HG03025 (cell line): ENCODE results near the gene HOOK2.
"Not testable (repeated sequence)": the region's sequence is repeated elsewhere in the genome, so short reads cannot be mapped to it uniquely, and the experiment has no call there.

ENCODE experiments used
- ATAC-seq: cut with Tn5 transposase; IDR thresholded peaks from one replicate; pipeline ENCODE4 v1.9.1; 2021; ENCODE audit warnings: mild to moderate bottlenecking, moderate library complexity; ENCODE audit not compliant: unreplicated experiment, low FRiP score

The HOOK2 gene

GRCh38 chr19:12723381-12723640, 52.0 kb downstream of the HOOK2 start:
- no peak for ATAC-seq

DNA sequence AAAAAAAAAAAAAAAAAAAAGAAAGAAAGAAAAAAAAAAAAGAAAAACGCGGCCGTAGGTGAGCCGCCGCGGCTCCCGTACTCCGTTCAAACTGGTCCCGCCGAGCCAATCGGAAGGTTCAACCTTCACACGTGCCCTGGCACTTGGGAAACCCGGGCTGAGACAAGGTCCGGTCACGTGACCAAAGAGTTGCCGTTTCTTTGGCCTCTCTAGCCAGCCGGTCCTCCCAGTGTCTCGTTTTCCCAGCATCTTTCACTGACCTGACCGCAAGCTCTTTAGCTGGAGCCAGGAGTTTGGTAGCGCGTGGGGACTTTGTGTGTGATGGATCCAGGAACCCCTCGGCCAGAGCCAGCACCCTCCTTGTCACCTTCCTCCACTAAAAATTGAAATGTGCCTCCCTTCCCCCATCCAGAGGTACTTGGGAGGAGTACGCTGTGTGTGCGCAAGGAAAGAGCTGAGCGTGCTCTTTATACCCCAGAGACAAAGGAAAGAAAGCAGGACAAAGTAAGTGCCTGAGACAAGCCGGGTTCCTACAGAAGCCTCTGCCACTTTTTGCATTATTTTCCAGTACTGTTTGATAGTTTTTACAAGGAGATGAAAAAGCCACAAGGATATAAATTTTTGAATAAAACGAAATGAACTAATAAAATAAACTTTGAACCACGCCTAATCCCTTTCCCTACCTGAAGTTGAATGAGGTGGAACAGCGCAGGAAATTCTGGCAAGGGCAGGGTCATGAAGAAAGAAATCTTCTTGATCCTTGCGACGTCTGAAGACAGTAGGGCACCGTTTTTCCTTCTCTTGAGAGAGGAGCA, 52.6 kb downstream of the HOOK2 start:
- peak; percentile 74 for ATAC-seq

DNA sequence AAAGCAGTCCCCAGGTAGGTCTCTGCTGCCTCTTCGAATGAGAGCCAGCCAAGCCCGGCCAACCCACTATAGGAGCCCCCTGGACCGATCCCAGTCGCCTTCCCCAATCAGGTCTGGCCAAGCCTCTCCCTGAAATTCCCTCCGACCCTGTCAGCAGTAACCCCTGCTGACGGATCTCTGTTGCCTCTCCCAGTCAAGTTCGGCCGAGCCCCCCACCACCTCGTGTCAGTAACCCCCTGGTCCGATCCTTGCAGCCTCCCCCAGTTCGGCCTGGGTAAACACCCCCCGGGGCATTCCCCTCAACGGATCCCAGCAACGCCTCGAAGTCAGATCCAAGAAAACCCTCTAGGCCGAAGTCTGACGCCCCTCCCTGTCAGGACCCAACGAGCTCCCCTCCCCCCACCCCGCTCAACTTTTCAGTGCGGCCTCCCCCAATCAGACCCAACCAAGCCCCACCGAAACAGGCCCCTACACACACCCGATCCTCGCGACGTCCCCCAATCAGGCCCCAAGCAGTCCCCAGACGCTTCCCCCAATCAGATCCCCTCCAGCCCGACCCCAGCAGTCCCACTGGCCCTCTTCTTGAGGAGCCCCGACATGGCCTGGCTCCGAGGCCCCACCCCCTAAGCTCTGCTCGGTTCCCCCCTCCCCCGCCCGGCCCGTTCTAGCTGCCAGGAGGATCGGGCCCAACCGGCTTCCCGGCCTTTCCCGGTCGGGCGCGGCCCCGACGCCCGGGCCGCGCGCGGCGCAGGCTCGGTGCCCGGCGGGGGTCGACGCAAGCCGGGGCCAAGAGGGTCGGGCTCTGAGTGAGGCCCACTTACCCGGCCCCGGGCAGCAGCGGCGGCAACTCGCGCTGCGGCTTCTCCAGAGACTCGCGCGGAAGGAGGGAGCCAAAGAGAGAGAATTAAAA, 53.4 kb downstream of the HOOK2 start:
- no peak for ATAC-seq

DNA sequence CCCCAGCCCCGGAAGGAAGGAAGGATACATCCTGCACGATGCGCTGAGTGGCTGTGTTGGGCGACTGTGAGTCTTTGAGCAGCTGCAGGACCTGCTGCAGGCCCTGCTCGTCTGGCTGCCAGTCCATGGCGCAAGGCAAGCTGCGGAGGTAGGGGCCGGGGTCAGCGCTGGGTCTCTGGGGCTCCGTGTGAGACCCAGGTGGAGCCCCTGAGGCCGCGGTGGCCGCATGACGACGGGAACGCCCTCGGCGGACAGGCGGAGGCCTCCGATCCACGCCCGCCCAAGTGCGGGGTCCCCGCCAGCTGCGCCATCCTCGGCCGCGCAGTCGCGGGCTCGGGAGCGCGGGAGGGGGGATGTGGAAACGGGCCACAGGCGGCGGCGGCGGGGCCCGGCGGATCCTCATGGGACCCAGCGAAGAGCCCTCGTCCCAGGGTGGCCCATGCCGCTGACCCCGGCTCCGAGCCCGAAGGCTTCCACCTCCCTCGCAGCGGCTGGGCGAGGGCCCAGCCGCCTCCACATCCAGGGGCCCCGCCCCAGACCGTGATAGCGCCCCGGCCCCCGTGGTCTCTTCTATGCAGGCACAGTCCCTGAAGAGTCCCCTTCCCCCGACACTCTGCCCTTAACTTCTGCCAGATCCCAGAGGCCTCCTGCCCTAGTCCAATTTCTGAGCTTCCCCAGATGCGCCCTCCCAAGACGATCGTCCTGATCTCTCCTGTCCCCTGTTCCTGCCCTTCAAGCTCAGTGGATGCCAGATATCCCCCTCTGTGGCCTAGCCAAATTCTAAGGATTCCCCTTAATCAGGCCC, 54.3 kb downstream of the HOOK2 start:
- no peak for ATAC-seq

DNA sequence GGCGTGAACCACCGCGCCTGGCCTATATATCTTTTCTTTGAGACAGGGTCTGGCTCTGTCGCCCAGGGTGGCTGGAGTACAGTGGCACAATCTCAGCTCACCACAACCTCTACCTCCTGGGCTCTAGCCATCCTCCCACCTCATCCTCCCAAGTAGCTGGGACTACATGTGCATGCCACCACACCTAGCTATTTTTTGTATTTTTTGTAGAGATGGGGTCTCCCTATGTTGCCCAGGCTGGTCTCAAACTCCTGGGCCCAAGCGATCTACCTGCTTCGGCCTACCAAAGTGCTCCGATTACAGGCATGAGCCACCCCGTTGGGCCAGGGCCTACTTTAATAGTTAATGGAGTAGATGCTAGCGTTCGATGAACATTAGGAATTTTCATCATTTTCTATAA, 55.1 kb downstream of the HOOK2 start:
- no peak for ATAC-seq

DNA sequence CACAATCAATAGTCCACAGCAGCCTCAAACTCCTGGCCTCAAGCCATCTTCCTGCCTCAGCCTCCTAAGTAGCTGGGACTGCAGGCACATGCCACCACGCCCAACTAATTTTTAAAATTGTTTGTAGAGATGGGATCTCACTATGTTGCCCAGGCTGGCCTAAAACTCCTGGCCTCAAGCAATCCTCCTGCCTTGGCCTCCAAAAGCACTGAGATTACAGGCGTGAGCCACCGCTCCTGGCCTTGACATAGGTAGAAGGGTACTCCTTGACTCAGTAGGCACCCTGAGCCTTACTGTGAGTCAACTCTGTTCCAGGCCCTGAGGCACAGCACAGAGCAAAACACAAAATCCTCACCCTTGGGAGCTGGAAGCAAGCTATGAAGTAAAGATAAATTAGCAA, 59.4 kb downstream of the HOOK2 start:
- ATAC-seq = no peak

DNA sequence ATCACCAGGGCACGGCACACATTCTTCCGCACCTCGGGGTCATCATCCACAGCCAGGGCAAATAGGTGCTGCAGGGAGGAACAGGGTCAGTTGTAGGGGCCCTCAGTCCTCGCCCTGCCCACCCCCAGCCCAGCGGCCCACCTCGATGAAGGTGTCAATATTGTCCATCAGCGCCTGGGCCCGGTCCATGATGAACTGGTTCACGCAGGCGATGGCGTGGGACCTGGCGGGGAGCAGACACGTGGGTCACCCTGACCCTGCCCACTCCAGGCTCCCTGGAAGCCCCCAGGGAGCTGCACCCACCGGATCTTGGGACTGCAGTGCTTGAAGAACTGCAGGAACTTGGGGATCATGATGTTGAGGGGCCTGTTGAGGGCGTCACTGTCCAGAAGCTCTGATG, 60.2 kb downstream of the HOOK2 start:
- no peak for ATAC-seq

DNA sequence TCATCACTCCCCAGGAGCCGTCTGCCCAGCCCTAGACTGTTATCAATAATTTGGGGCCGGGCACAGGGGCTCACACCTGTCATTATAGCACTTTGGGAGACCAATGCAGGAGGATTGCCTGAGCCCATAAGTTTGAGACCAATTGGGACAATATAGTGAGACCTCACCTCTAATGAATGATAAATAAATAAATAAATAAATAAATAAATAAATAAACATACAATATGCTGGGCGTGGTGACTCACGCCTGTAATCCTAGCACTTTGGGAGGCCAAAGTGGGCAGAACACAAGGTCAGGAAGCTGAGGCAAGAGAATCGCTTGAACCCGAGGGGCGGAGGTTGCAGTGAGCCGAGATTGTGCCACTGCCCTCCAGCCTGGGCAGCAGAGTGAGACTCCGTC, 62.0 kb downstream of the HOOK2 start:
- not testable (repeated sequence) for ATAC-seq
